Measurements from ENCODE around the gene NOD1.
"Not testable (repeated sequence)": the region's sequence is repeated elsewhere in the genome, so short reads cannot be mapped to it uniquely, and the experiment has no call there.

NOD1 gene

DNA sequence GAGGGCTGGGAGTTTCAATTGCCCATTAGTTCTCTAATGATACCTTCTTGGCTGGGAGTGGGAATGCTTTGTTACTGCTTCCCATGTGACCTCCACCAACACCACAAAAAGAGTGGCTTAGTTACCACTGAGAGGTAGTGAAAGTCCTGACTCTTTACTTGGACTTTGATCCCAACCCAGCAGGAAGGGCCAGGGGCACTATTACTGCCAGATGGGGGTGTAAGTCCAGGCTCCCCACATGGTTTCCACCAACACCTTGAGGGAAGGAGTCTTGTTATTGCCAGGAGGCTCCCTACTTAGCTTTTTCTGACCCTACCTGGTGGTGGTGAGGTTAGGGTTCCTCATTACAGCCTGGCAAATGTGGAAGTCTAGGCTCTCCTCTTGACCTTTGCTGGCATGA lies 14.6 kb upstream of the NOD1 start:
- Mint-ChIP-seq H3K27ac (ENCODE audit: low read depth) (no peak overlapping the region), H3K36me3 (ENCODE audit: insufficient read depth) (peaks cover 6% of the 10 kb centered on the region), H3K27me3 (peaks cover 20% of the 10 kb centered on the region), H3K9me3 (peaks cover 6% of the 10 kb centered on the region), H3K4me1 (no peaks in the 10 kb centered on the region), H3K4me3 (no peak overlapping the region)
- no peak for DNase-seq (ENCODE audit: low spot score in 2 of 2)
- ATAC-seq (replicated peaks; ENCODE audit: extremely low read depth, poor library complexity, severe bottlenecking), result no peak

DNA sequence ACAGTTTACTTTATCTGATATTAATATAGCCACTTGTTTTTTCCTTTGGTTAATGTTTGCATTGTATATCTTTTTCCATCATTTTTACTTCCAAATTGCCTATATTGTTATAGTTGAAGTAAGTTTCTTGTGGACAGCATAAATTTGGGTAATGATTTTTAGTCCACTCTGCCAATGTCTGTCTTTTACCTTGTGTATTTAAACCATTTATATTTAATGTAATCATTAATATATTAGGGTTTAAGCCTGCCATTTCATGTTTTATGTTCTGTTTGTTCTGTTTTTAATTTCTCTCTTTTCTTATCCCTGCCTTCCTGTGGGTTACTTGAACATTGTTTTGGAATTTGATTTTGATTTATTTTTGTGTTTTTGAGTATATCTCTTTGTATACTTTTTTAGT lies 12.8 kb upstream of the NOD1 start:
- peaks cover under 1% of the 10 kb centered on the region for H3K36me3 Mint-ChIP-seq (ENCODE audit: insufficient read depth)
- H3K27ac Mint-ChIP-seq (ENCODE audit: low read depth), result no peak overlapping the region
- no peak for ATAC-seq (replicated peaks; ENCODE audit: extremely low read depth, poor library complexity, severe bottlenecking)
- no peaks in the 10 kb centered on the region for H3K4me1 Mint-ChIP-seq
- H3K9me3 Mint-ChIP-seq, result peaks cover 6% of the 10 kb centered on the region
- H3K27me3 Mint-ChIP-seq, result peaks cover 20% of the 10 kb centered on the region
- no peak overlapping the region for H3K4me3 Mint-ChIP-seq
- DNase-seq (ENCODE audit: low spot score in 2 of 2), result no peak

DNA sequence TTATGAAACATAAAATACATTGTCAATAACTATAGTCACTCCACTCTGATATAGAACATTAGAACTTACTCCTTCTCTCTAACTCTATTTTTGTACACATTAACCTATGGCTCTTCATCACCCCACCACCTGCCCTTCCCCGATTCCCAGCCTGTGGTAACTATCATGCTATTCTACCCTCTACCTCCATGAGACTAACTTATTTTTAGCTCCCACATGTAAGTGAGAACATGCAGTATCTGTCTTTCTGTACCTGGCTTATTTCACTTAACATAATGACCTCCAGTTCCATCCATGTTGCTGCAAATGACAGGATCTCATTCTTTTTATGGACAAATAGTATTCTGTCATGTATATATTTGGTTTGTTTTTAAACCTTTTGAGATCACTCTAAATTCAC lies 8.8 kb upstream of the NOD1 start:
- Mint-ChIP-seq H3K4me3 (no peak overlapping the region), H3K36me3 (ENCODE audit: insufficient read depth) (no peaks in the 10 kb centered on the region), H3K27ac (ENCODE audit: low read depth) (no peak overlapping the region), H3K4me1 (no peaks in the 10 kb centered on the region), H3K27me3 (peaks cover 13% of the 10 kb centered on the region), H3K9me3 (peaks cover 6% of the 10 kb centered on the region)
- no peak for ATAC-seq (replicated peaks; ENCODE audit: extremely low read depth, poor library complexity, severe bottlenecking)
- no peak for DNase-seq (ENCODE audit: low spot score in 2 of 2)

DNA sequence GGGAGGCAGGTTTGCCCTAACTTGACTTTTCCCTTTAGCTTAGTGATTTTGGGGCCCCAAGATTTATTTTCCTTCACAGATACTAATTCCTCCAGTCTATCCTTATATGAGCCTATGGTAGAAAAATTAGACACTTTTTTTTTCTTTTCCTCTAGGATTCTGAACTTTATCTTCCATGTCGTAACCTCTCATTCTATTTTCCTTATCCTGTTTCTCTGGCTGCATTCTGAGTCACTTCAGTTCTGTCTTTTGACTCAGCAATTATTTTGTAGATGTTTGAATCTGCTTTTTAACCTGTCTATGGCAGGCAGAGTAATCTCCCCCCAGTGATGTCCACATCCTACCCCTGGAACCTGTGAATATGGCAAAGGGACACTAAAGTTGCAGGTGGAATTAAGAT lies 7.1 kb upstream of the NOD1 start:
- no peak overlapping the region for H3K4me3 Mint-ChIP-seq
- H3K4me1 Mint-ChIP-seq, result no peaks in the 10 kb centered on the region
- H3K27ac Mint-ChIP-seq (ENCODE audit: low read depth), result no peak overlapping the region

GRCh38 chr7:30481416-30481815 lies 2.8 kb upstream of the NOD1 start:
- H3K4me3 Mint-ChIP-seq; H3K27ac Mint-ChIP-seq (ENCODE audit: low read depth); H3K9me3 Mint-ChIP-seq; H3K4me1 Mint-ChIP-seq; DNase-seq (ENCODE audit: low spot score in 2 of 2); ATAC-seq (replicated peaks; ENCODE audit: extremely low read depth, poor library complexity, severe bottlenecking); H3K36me3 Mint-ChIP-seq (ENCODE audit: insufficient read depth); H3K27me3 Mint-ChIP-seq: not testable (repeated sequence)

More for the DNA sequence above, 7.1 kb upstream of the NOD1 start:
- Mint-ChIP-seq H3K27me3 (no peaks in the 10 kb centered on the region), H3K36me3 (ENCODE audit: insufficient read depth) (no peaks in the 10 kb centered on the region), H3K9me3 (no peaks in the 10 kb centered on the region)
- ATAC-seq (replicated peaks; ENCODE audit: extremely low read depth, poor library complexity, severe bottlenecking), result no peak
- no peak for DNase-seq (ENCODE audit: low spot score in 2 of 2)

DNA sequence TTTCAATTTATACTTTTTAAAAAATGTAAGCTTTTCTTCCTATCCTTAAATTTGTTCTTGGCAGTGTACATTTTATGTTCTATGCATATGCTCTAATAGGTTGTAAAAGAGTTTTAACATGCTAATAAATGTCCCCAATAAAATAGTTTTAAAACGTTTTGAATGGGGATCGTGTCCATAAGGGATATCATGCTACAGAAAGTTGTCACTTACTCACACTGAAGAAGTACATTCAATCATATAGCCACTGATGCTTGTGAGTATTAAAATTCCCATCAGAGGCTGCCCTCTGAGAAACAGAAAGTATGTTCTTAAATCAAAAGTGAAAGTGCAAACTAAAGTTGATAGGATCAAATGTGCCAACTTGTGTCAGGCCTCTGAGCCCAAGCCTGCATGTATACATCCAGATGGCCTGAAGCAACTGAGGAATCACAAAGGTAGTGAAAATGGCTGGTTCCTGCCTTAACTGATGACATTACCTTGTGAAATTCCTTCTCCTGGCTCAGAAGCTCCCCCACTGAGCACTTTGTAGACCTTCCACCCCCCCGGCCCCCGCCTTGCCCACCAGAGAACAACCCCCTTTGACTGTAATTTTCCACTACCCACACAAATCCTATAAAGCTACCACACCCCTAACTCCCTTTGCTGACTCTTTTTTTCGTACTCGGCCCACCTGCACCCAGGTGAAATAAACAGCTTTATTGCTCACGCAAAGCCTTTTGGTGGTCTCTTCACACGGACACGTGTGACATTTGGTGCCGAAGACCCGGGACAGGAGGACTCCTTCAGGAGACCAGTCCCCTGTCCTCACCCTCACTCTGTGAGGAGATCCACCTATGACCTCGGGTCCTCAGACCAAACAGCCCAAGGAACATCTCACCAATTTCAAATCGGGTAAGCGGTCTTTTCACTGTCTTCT lies 877 bp upstream of the NOD1 start:
- Mint-ChIP-seq H3K9me3 (no peaks in the 10 kb centered on the region), H3K4me1 (peaks cover 24% of the 10 kb centered on the region), H3K27me3 (no peaks in the 10 kb centered on the region), H3K27ac (ENCODE audit: low read depth) (no peak overlapping the region), H3K36me3 (ENCODE audit: insufficient read depth) (peaks cover 5% of the 10 kb centered on the region), H3K4me3 (peak overlapping the region; percentile 89)
- peak; percentile 63 for ATAC-seq (replicated peaks; ENCODE audit: extremely low read depth, poor library complexity, severe bottlenecking)
- no peak for DNase-seq (ENCODE audit: low spot score in 2 of 2)

DNA sequence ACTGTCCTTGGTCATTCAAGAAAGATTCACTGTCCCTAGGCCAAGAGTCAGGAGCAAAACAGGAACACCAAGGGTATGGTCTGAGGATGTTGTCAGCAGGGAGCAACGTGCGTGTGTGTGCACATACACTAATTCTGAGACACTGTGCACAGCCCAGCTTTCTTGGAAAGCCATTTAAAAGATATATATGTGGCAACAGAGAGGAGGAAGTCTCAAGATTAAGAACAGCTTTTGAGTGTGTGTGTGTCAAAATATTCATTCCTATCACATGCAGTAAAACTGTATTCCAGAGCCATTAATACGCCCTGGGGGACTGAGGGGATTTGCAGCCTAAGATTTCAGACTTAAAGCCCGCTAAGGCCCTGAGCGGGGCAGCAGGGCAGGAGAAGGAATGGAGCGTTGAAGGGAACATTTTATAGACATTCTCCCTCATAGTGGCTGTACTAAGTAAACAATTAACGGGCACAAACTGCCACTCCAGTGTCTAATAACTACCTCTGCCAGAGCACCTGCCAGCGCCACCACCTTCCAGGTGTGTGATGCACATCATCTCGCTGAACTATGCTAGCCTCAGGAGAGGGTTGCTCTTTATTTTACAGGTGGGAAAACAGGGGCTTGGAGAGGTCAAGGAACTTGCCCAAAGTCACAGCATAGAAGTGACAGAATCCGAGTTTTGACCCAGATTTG lies 2.0 kb downstream of the NOD1 start:
- Mint-ChIP-seq H3K27ac (ENCODE audit: low read depth) (no peak overlapping the region), H3K4me1 (peaks cover 51% of the 10 kb centered on the region), H3K36me3 (ENCODE audit: insufficient read depth) (peaks cover 5% of the 10 kb centered on the region), H3K4me3 (peak overlapping the region; percentile 30), H3K9me3 (no peaks in the 10 kb centered on the region), H3K27me3 (no peaks in the 10 kb centered on the region)
- DNase-seq (ENCODE audit: low spot score in 2 of 2), result no peak
- ATAC-seq (replicated peaks; ENCODE audit: extremely low read depth, poor library complexity, severe bottlenecking), result no peak

DNA sequence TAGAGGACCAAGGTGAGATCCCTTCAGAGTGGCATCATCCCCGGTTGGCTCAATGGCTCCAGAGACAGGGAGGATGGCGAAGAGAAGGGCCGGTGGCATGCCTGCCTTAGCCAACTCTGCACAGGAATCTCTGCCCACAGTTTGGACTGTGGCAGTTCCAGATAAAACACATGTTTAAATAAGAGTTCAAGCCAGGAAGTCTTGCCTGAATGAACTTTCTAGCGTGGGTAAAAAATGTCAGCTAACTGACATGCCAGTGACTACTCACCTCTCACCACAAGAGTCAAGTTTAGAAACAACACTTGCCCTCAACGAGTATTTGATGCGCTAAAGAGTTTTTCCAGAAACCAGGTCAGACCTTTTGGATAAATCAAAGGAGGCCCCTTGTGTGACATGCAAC lies 3.0 kb downstream of the NOD1 start:
- H3K27me3 Mint-ChIP-seq, result no peaks in the 10 kb centered on the region
- H3K36me3 Mint-ChIP-seq (ENCODE audit: insufficient read depth), result peaks cover 7% of the 10 kb centered on the region
- no peak for ATAC-seq (replicated peaks; ENCODE audit: extremely low read depth, poor library complexity, severe bottlenecking)
- DNase-seq (ENCODE audit: low spot score in 2 of 2), result no peak
- H3K27ac Mint-ChIP-seq (ENCODE audit: low read depth), result no peak overlapping the region
- H3K4me1 Mint-ChIP-seq, result peaks cover 61% of the 10 kb centered on the region
- H3K9me3 Mint-ChIP-seq, result no peaks in the 10 kb centered on the region
- no peak overlapping the region for H3K4me3 Mint-ChIP-seq

GRCh38 chr7:30474893-30475292 lies 3.7 kb downstream of the NOD1 start:
- H3K27me3 Mint-ChIP-seq, result no peaks in the 10 kb centered on the region
- H3K9me3 Mint-ChIP-seq, result no peaks in the 10 kb centered on the region
- H3K27ac Mint-ChIP-seq (ENCODE audit: low read depth), result no peak overlapping the region
- ATAC-seq (replicated peaks; ENCODE audit: extremely low read depth, poor library complexity, severe bottlenecking) (no peak), DNase-seq (ENCODE audit: low spot score in 2 of 2) (no peak)
- no peak overlapping the region for H3K4me3 Mint-ChIP-seq
- peaks cover 68% of the 10 kb centered on the region for H3K4me1 Mint-ChIP-seq
- peaks cover 4% of the 10 kb centered on the region for H3K36me3 Mint-ChIP-seq (ENCODE audit: insufficient read depth)

DNA sequence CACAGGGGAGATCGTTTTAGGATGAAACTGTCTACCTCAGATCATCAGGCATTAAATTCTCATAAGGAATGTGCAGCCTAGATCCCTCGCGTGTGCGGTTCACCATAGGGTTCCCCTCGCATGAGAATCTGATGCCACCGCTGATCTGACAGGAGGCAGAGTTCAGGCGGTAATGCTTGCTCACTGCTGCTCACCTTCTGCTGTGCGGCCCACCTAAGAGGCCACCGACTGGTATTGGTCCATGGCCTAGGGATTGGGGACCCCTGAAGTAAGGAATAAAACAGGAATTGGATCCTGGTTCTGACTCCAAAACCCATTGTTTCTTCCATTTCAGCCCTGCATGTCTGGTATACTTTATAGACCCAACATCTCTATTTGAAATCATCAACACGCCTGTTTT lies 4.1 kb downstream of the NOD1 start:
- no peaks in the 10 kb centered on the region for H3K9me3 Mint-ChIP-seq
- ATAC-seq (replicated peaks; ENCODE audit: extremely low read depth, poor library complexity, severe bottlenecking), result no peak
- H3K27ac Mint-ChIP-seq (ENCODE audit: low read depth), result no peak overlapping the region
- DNase-seq (ENCODE audit: low spot score in 2 of 2), result no peak
- no peak overlapping the region for H3K4me3 Mint-ChIP-seq
- no peaks in the 10 kb centered on the region for H3K27me3 Mint-ChIP-seq
- H3K4me1 Mint-ChIP-seq, result peaks cover 70% of the 10 kb centered on the region
- H3K36me3 Mint-ChIP-seq (ENCODE audit: insufficient read depth), result peaks cover 4% of the 10 kb centered on the region

- H3K36me3 Mint-ChIP-seq (ENCODE audit: insufficient read depth), result peaks cover 6% of the 10 kb centered on the region
- DNase-seq (ENCODE audit: low spot score in 2 of 2) (no peak), ATAC-seq (replicated peaks; ENCODE audit: extremely low read depth, poor library complexity, severe bottlenecking) (no peak)
- H3K27me3 Mint-ChIP-seq, result no peaks in the 10 kb centered on the region
- H3K4me1 Mint-ChIP-seq, result peaks cover 75% of the 10 kb centered on the region
- no peak overlapping the region for H3K4me3 Mint-ChIP-seq
- H3K27ac Mint-ChIP-seq (ENCODE audit: low read depth), result peak overlapping the region; percentile 30
- H3K9me3 Mint-ChIP-seq, result no peaks in the 10 kb centered on the region
Measured at GRCh38 chr7:30473903-30474302, 4.7 kb downstream of the NOD1 start.

DNA sequence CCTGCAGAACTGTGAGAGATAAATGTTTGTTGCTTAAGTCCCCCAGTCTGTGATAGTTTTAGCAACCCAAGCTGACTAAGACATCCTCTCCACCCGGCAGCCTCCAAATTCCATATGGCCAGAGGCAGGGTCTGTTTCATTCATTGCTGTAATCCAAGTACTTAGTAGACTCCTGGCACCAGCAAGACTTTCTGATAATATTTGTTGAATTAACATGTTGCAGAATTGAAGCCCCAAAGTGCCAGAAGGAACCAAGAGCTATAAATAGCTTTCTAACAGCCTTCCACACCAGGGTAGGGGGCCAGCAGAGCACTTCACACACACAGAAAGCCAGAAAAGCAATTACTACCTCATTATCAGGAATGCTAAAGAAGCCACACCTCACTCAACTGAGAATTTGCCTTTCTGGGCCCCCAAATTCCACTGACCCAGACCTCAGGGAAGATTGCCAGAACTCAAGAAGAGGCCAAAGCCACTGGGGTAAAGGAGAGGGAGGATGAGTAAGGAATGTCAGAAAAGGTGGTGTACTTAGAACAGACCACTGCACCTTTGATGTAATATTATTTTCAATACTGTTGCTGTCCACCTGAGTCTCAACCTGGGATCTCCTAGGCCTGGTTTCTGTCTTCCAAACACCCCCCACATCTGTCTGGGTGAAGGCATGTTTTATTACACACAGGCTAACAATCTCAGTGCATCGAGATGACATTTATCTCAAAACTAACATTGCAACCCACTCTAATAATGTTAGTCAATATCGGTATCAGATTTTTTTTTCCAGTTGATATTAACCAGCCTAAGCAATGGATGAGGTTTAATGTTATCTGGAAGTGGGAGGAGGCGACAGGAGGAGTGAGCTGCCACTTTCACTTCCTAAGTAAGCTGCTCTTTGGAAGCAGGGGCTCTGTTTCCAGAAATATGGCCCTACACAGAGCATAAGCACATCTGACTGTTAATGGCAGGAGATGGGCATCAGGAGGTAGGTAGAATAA lies 5.5 kb downstream of the NOD1 start:
- Mint-ChIP-seq H3K4me3 (no peak overlapping the region), H3K36me3 (ENCODE audit: insufficient read depth) (peaks cover 6% of the 10 kb centered on the region), H3K27me3 (no peaks in the 10 kb centered on the region), H3K27ac (ENCODE audit: low read depth) (peak overlapping the region; percentile 30), H3K4me1 (peaks cover 75% of the 10 kb centered on the region), H3K9me3 (no peaks in the 10 kb centered on the region)
- no peak for ATAC-seq (replicated peaks; ENCODE audit: extremely low read depth, poor library complexity, severe bottlenecking)
- no peak for DNase-seq (ENCODE audit: low spot score in 2 of 2)
